Spleen (tissue), 7 donors: ENCODE measurements around the gene PRR20D.

Experiments
- POLR2AphosphoS5 ChIP-seq, 3 donors: sonication (generic); formaldehyde crosslinking; IDR thresholded peaks; one replicate each; pipeline ENCODE4 v1.5.1; 2017; ENCODE audit warnings: antibody characterized with exemption in 3 of 3
- TF ChIP-seq, protein P1 (sequence below), 11 experiments: fragments of 200-600 bp in 7 of 11; fragments of 450-650 bp in 4 of 11; sonication (generic) in 4 of 11; IDR thresholded peaks in 8 of 11; conservative IDR thresholded peaks in 3 of 11; 1 replicate in 7 of 11; 2 replicates in 4 of 11; pipeline versions ENCODE4 v1.4.0 to v1.8.0; 2016 to 2021; ENCODE audit warnings: antibody characterized with exemption in 11 of 11, inconsistent platforms in 4 of 11, mild to moderate bottlenecking in 1 of 11
- donor health status: DM: no; HTN: no; CAD: no; lungs with moderate emphysema.
- donor health status: DM: no; HTN: no; CAD: no.
- donor health status: DM: no; HTN: no; CAD: no.

- TF ChIP-seq, protein P1, sequence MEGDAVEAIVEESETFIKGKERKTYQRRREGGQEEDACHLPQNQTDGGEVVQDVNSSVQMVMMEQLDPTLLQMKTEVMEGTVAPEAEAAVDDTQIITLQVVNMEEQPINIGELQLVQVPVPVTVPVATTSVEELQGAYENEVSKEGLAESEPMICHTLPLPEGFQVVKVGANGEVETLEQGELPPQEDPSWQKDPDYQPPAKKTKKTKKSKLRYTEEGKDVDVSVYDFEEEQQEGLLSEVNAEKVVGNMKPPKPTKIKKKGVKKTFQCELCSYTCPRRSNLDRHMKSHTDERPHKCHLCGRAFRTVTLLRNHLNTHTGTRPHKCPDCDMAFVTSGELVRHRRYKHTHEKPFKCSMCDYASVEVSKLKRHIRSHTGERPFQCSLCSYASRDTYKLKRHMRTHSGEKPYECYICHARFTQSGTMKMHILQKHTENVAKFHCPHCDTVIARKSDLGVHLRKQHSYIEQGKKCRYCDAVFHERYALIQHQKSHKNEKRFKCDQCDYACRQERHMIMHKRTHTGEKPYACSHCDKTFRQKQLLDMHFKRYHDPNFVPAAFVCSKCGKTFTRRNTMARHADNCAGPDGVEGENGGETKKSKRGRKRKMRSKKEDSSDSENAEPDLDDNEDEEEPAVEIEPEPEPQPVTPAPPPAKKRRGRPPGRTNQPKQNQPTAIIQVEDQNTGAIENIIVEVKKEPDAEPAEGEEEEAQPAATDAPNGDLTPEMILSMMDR (IDR thresholded peaks at IDR 0.05 in 8 of 11, conservative IDR thresholded peaks at IDR 0.05 in 3 of 11) = no peak
- no peak for TF ChIP-seq POLR2AphosphoS5 (IDR thresholded peaks at IDR 0.05)
These were observed 31.2 kb downstream of the PRR20D start for GRCh38 chr13:57191667-57192066.
